Fibroblast of pulmonary artery (primary cell): ENCODE data around the gene DLD.
"Not testable (repeated sequence)": the region's sequence is repeated elsewhere in the genome, so short reads cannot be mapped to it uniquely, and the experiment has no call there.

ENCODE experiments used
- DNase-seq: peaks from one replicate; pipeline ENCODE4 v3.0.0-alpha.2; 2010; ENCODE audit warnings: low read depth
- H3K4me3 ChIP-seq: replicated peaks from 2 replicates; pipeline ENCODE4 v1.5.1; 2011; ENCODE audit warnings: low read depth, mild to moderate bottlenecking, control low read depth, low read length, moderate library complexity
- TF ChIP-seq, protein P1 (sequence below): IDR thresholded peaks from 2 replicates; pipeline ENCODE4 v1.5.1; 2011; ENCODE audit warnings: mild to moderate bottlenecking, control low read depth, low read length, inconsistent platforms; ENCODE audit errors: missing control alignments

The DLD gene, protein sequence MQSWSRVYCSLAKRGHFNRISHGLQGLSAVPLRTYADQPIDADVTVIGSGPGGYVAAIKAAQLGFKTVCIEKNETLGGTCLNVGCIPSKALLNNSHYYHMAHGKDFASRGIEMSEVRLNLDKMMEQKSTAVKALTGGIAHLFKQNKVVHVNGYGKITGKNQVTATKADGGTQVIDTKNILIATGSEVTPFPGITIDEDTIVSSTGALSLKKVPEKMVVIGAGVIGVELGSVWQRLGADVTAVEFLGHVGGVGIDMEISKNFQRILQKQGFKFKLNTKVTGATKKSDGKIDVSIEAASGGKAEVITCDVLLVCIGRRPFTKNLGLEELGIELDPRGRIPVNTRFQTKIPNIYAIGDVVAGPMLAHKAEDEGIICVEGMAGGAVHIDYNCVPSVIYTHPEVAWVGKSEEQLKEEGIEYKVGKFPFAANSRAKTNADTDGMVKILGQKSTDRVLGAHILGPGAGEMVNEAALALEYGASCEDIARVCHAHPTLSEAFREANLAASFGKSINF

DNA sequence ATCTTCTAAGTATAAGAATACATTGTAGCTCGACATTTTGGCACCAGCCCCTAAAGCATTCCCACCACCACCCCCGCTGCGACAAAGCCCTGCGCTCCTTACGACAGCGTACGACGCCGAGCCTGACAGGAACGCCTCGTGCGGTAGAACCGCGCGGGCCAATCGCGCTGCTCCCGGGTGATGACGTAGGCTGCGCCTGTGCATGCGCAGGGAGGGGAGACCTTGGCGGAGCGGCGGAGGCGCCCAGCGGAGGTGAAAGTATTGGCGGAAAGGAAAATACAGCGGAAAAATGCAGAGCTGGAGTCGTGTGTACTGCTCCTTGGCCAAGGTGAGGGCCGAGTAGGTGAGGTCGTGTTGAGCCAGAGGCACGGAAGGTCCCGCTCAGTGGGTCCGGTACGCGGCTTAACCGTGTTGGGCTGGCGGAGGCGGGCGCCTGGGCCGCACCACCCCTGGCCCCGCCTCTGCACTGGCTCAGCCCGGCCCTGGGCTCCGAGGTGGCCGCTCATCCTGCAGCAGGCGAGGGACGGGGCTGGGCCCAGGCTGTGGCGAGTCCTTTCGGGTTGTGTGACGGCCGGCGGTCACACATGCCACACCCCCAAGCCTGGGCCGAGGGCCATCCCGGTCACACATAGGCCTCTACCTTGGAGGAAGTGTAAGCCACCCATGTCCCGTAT lies at the start of gene DLD:
TSS of gene DLD (plus strand) at position 222 of the 674 bp plus-strand sequence. CDS start at position 290, 68 bp downstream.
- DNase-seq = peak; percentile 94
- H3K4me3 ChIP-seq = peak within 1 kb of the TSS; percentile 64
- TF ChIP-seq, protein P1, sequence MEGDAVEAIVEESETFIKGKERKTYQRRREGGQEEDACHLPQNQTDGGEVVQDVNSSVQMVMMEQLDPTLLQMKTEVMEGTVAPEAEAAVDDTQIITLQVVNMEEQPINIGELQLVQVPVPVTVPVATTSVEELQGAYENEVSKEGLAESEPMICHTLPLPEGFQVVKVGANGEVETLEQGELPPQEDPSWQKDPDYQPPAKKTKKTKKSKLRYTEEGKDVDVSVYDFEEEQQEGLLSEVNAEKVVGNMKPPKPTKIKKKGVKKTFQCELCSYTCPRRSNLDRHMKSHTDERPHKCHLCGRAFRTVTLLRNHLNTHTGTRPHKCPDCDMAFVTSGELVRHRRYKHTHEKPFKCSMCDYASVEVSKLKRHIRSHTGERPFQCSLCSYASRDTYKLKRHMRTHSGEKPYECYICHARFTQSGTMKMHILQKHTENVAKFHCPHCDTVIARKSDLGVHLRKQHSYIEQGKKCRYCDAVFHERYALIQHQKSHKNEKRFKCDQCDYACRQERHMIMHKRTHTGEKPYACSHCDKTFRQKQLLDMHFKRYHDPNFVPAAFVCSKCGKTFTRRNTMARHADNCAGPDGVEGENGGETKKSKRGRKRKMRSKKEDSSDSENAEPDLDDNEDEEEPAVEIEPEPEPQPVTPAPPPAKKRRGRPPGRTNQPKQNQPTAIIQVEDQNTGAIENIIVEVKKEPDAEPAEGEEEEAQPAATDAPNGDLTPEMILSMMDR = no peak

DNA sequence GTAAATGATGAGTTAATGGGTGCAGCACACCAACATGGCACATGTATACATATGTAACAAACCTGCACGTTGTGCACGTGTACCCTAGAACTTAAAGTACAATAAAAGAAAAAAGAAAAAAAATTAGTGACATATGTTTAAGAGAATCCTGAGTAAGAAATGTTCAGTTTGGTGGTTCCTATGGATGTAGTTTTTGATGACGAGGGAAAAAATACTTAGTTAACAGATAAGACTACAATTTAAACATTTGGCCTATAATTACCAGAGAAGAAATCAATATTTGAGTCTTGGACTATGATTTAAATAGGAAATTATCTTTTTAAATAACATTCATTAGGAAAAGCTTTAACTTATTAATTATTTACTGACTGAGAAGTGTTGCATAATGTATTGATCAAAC lies 48.8 kb upstream of the DLD start:
- TF ChIP-seq, protein P1 = no peak
- no peak overlapping the region for H3K4me3 ChIP-seq
- DNase-seq = no peak

DNA sequence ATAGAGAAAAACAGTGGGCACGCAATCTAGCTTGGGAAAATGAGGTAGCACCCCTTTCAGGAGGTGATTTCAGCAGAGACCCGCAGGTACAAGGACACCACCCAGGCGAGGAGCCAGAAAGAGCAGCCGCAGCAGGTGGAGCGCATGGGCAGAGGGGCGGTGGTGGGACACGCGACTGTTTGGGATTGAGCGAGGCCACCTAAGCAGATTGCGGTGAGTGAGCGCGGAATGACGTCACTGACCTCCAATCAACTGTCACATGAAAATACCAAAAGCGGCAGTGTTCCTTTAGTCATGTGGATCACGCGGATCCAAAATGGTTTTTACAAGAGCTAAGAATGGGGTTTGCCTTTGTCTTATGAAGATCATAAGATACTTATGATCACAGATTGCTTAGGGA lies 47.8 kb upstream of the DLD start:
- no peak overlapping the region for H3K4me3 ChIP-seq
- TF ChIP-seq, protein P1 = no peak
- no peak for DNase-seq

DNA sequence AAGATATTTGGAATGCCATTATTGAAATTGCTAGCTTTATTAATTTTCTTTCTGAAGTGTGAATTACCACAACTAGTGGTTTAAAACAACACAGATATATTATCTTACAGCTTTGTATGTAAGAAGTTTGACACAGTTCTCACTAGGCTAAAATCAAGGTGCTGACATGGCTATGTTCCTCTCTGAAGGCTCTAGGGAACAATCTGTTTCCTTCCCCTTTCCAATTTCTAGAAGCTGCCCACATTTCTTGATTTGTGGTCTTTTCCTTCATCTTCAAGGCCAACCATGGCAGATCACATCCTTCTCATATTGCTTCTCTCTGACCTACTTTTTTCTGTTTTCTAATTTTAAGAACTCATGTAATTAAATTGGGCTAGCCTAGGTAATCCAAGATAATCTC lies 44.7 kb upstream of the DLD start:
- DNase-seq = no peak
- TF ChIP-seq, protein P1 = no peak
- H3K4me3 ChIP-seq = no peak overlapping the region

DNA sequence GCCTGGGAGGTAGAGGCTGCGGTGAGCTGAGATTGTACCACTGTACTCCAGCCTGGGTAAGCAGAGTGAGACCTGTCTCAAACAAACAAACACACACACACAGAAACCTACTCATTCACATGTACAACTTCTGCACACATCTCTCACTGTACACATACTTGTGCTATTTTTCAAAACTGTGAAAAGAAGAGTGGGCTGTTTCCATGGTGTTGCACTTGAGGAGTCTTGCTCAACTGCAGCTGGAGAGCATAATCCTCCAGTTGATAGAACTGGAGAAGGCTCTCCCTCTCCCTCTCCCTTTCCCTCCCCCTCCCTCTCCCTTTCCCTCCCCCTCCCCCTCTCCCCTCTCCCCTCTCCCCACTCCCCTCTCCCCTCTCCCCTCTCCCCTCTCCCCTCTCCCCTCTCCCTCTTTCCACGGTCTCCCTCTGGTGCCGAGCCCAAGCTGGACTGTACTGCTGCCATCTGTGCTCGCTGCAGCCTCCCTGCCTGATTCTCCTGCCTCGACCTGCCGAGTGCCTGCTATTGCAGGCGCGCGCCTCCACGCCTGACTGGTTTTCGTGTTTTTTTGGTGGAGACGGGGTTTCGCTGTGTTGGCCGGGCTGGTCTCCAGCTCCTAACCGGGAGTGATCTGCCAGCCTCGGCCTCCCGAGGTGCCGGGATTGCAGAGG lies 43.7 kb upstream of the DLD start:
- TF ChIP-seq, protein P1 = no peak
- DNase-seq = no peak
- H3K4me3 ChIP-seq = no peak overlapping the region

DNA sequence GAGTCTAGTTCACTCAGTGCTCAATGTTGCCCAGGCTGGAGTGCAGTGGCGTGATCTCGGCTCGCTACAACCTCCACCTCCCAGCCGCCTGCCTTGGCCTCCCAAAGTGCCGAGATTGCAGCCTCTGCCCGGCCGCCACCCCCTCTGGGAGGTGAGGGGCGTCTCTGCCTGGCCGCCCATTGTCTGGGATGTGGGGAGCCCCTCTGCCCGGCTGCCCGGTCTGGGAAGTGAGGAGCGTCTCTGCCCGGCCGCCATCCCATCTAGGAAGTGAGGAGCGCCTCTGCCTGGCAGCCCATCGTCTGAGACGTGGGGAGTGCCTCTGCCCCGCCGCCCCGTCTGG lies 43.2 kb upstream of the DLD start:
- not testable (repeated sequence) for H3K4me3 ChIP-seq, DNase-seq

DNA sequence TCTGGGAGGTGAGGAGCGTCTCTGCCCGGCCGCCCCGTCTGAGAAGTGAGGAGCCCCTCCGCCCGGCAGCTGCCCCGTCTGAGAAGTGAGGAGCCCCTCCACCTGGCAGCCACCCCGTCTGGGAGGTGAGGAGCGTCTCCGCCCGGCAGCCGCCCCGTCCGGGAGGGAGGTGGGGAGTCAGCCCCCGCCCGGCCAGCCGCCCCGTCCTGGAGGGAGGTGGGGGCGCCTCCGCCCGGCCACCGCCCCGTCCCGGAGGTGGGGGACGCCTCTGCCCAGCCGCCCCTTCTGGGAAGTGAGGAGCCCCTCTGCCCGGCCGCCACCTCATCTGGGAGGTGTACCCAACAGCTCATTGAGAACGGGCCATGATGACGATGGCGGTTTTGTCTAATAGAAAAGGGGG lies 42.8 kb upstream of the DLD start:
- DNase-seq, H3K4me3 ChIP-seq: not testable (repeated sequence)

DNA sequence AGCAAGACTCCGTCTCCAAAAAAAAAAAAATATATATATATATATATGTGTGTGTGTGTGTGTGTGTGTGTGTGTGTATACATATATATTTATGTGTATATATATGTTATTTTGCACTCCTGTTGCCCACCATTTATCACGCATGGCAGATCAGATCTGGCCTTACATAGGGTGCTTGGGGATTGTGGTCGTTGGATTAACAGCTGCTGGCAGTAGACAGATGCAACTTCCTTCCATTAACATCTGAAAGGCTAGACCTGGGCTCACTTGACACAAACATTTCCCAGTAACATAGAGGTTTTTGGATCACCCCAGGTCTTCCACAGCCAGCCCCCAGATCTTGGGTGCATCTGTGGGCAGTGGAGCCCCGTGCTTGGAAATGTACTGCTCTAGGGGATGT lies 40.8 kb upstream of the DLD start:
- TF ChIP-seq, protein P1 = no peak
- no peak overlapping the region for H3K4me3 ChIP-seq
- no peak for DNase-seq
